ENCODE measurements around the gene RBM17.
"Not testable (repeated sequence)": the region's sequence is repeated elsewhere in the genome, so short reads cannot be mapped to it uniquely, and the experiment has no call there.

The RBM17 gene

GRCh38 chr10:6097063-6097462 lies 8.2 kb downstream of the RBM17 start:
- Histone ChIP-seq H3K27me3 (ENCODE audit: insufficient read depth, insufficient read length) (no peaks in the 10 kb centered on the region), H3K4me1 (ENCODE audit: insufficient read depth, insufficient read length) (no peaks in the 10 kb centered on the region), H3K4me3 (ENCODE audit: insufficient read length, low read depth) (no peak overlapping the region), H3K9ac (ENCODE audit: insufficient read length, low read depth) (no peak overlapping the region), H3K9me3 (ENCODE audit: insufficient read depth, low read length) (no peaks in the 10 kb centered on the region), H3K36me3 (ENCODE audit: insufficient read depth, insufficient read length, low read length) (peaks cover 46% of the 10 kb centered on the region)
- DNase-seq (ENCODE audit: low read depth, low spot score) = no peak
- TF ChIP-seq YY1 (IDR thresholded peaks at IDR 0.05; ENCODE audit: insufficient read depth, insufficient read length) (no peak), SUZ12 (IDR thresholded peaks at IDR 0.05; ENCODE audit: extremely low read depth, insufficient read depth, insufficient read length) (no peak), ZNF274 (IDR thresholded peaks at IDR 0.05; ENCODE audit: low read depth, low read length) (no peak)

GRCh38 chr10:6098156-6098555 lies 9.3 kb downstream of the RBM17 start:
- H3K9ac ChIP-seq (ENCODE audit: insufficient read length, low read depth) = no peak overlapping the region
- peaks cover 55% of the 10 kb centered on the region for H3K36me3 ChIP-seq (ENCODE audit: insufficient read depth, insufficient read length, low read length)
- H3K27me3 ChIP-seq (ENCODE audit: insufficient read depth, insufficient read length) = no peaks in the 10 kb centered on the region
- H3K9me3 ChIP-seq (ENCODE audit: insufficient read depth, low read length) = no peaks in the 10 kb centered on the region
- TF ChIP-seq ZNF274 (IDR thresholded peaks at IDR 0.05; ENCODE audit: low read depth, low read length) = no peak
- TF ChIP-seq SUZ12 (IDR thresholded peaks at IDR 0.05; ENCODE audit: extremely low read depth, insufficient read depth, insufficient read length) = no peak
- TF ChIP-seq YY1 (IDR thresholded peaks at IDR 0.05; ENCODE audit: insufficient read depth, insufficient read length) = no peak
- no peak overlapping the region for H3K4me3 ChIP-seq (ENCODE audit: insufficient read length, low read depth)
- H3K4me1 ChIP-seq (ENCODE audit: insufficient read depth, insufficient read length) = no peaks in the 10 kb centered on the region
- no peak for DNase-seq (ENCODE audit: low read depth, low spot score)

GRCh38 chr10:6100370-6100769 lies 11.5 kb downstream of the RBM17 start:
- Histone ChIP-seq H3K36me3 (ENCODE audit: insufficient read depth, insufficient read length, low read length) (peaks cover 67% of the 10 kb centered on the region), H3K4me3 (ENCODE audit: insufficient read length, low read depth) (no peak overlapping the region), H3K9ac (ENCODE audit: insufficient read length, low read depth) (no peak overlapping the region), H3K27me3 (ENCODE audit: insufficient read depth, insufficient read length) (no peaks in the 10 kb centered on the region), H3K9me3 (ENCODE audit: insufficient read depth, low read length) (no peaks in the 10 kb centered on the region), H3K4me1 (ENCODE audit: insufficient read depth, insufficient read length) (no peaks in the 10 kb centered on the region)
- no peak for DNase-seq (ENCODE audit: low read depth, low spot score)
- TF ChIP-seq SUZ12 (IDR thresholded peaks at IDR 0.05; ENCODE audit: extremely low read depth, insufficient read depth, insufficient read length) = no peak
- no peak for TF ChIP-seq YY1 (IDR thresholded peaks at IDR 0.05; ENCODE audit: insufficient read depth, insufficient read length)
- TF ChIP-seq ZNF274 (IDR thresholded peaks at IDR 0.05; ENCODE audit: low read depth, low read length) = no peak

GRCh38 chr10:6101181-6101580 lies 12.3 kb downstream of the RBM17 start:
- Histone ChIP-seq H3K9me3 (ENCODE audit: insufficient read depth, low read length) (no peaks in the 10 kb centered on the region), H3K27me3 (ENCODE audit: insufficient read depth, insufficient read length) (no peaks in the 10 kb centered on the region), H3K4me1 (ENCODE audit: insufficient read depth, insufficient read length) (no peaks in the 10 kb centered on the region), H3K9ac (ENCODE audit: insufficient read length, low read depth) (no peak overlapping the region), H3K4me3 (ENCODE audit: insufficient read length, low read depth) (no peak overlapping the region), H3K36me3 (ENCODE audit: insufficient read depth, insufficient read length, low read length) (peaks cover 76% of the 10 kb centered on the region)
- no peak for TF ChIP-seq SUZ12 (IDR thresholded peaks at IDR 0.05; ENCODE audit: extremely low read depth, insufficient read depth, insufficient read length)
- TF ChIP-seq ZNF274 (IDR thresholded peaks at IDR 0.05; ENCODE audit: low read depth, low read length) = no peak
- no peak for TF ChIP-seq YY1 (IDR thresholded peaks at IDR 0.05; ENCODE audit: insufficient read depth, insufficient read length)
- DNase-seq (ENCODE audit: low read depth, low spot score) = no peak

GRCh38 chr10:6102128-6102527 lies 13.3 kb downstream of the RBM17 start:
- H3K9ac ChIP-seq (ENCODE audit: insufficient read length, low read depth) = no peak overlapping the region
- TF ChIP-seq ZNF274 (IDR thresholded peaks at IDR 0.05; ENCODE audit: low read depth, low read length) = no peak
- no peak for TF ChIP-seq YY1 (IDR thresholded peaks at IDR 0.05; ENCODE audit: insufficient read depth, insufficient read length)
- no peak for TF ChIP-seq SUZ12 (IDR thresholded peaks at IDR 0.05; ENCODE audit: extremely low read depth, insufficient read depth, insufficient read length)
- peaks cover 83% of the 10 kb centered on the region for H3K36me3 ChIP-seq (ENCODE audit: insufficient read depth, insufficient read length, low read length)
- no peaks in the 10 kb centered on the region for H3K9me3 ChIP-seq (ENCODE audit: insufficient read depth, low read length)
- H3K4me1 ChIP-seq (ENCODE audit: insufficient read depth, insufficient read length) = no peaks in the 10 kb centered on the region
- DNase-seq (ENCODE audit: low read depth, low spot score) = no peak
- no peak overlapping the region for H3K4me3 ChIP-seq (ENCODE audit: insufficient read length, low read depth)
- H3K27me3 ChIP-seq (ENCODE audit: insufficient read depth, insufficient read length) = no peaks in the 10 kb centered on the region

GRCh38 chr10:6103591-6103990 lies 14.8 kb downstream of the RBM17 start:
- Histone ChIP-seq H3K9me3 (ENCODE audit: insufficient read depth, low read length) (no peaks in the 10 kb centered on the region), H3K4me3 (ENCODE audit: insufficient read length, low read depth) (no peak overlapping the region), H3K9ac (ENCODE audit: insufficient read length, low read depth) (no peak overlapping the region), H3K36me3 (ENCODE audit: insufficient read depth, insufficient read length, low read length) (peaks cover 80% of the 10 kb centered on the region), H3K27me3 (ENCODE audit: insufficient read depth, insufficient read length) (no peaks in the 10 kb centered on the region), H3K4me1 (ENCODE audit: insufficient read depth, insufficient read length) (peaks cover 3% of the 10 kb centered on the region)
- TF ChIP-seq ZNF274 (IDR thresholded peaks at IDR 0.05; ENCODE audit: low read depth, low read length) (no peak), YY1 (IDR thresholded peaks at IDR 0.05; ENCODE audit: insufficient read depth, insufficient read length) (no peak), SUZ12 (IDR thresholded peaks at IDR 0.05; ENCODE audit: extremely low read depth, insufficient read depth, insufficient read length) (no peak)
- DNase-seq (ENCODE audit: low read depth, low spot score) = no peak

- H3K9me3 ChIP-seq (ENCODE audit: insufficient read depth, low read length); H3K4me3 ChIP-seq (ENCODE audit: insufficient read length, low read depth); H3K27me3 ChIP-seq (ENCODE audit: insufficient read depth, insufficient read length); H3K4me1 ChIP-seq (ENCODE audit: insufficient read depth, insufficient read length); DNase-seq (ENCODE audit: low read depth, low spot score); H3K9ac ChIP-seq (ENCODE audit: insufficient read length, low read depth): not testable (repeated sequence)
- H3K36me3 ChIP-seq (ENCODE audit: insufficient read depth, insufficient read length, low read length) = peaks cover 81% of the 10 kb centered on the region
These were observed 18.8 kb downstream of the RBM17 start for GRCh38 chr10:6107616-6108015.

- no peaks in the 10 kb centered on the region for H3K27me3 ChIP-seq (ENCODE audit: insufficient read depth, insufficient read length)
- no peak overlapping the region for H3K9ac ChIP-seq (ENCODE audit: insufficient read length, low read depth)
- H3K9me3 ChIP-seq (ENCODE audit: insufficient read depth, low read length) = no peaks in the 10 kb centered on the region
- TF ChIP-seq SUZ12 (IDR thresholded peaks at IDR 0.05; ENCODE audit: extremely low read depth, insufficient read depth, insufficient read length) (no peak), YY1 (IDR thresholded peaks at IDR 0.05; ENCODE audit: insufficient read depth, insufficient read length) (no peak), ZNF274 (IDR thresholded peaks at IDR 0.05; ENCODE audit: low read depth, low read length) (no peak)
- peaks cover 82% of the 10 kb centered on the region for H3K36me3 ChIP-seq (ENCODE audit: insufficient read depth, insufficient read length, low read length)
- H3K4me3 ChIP-seq (ENCODE audit: insufficient read length, low read depth) = no peak overlapping the region
- peaks cover 3% of the 10 kb centered on the region for H3K4me1 ChIP-seq (ENCODE audit: insufficient read depth, insufficient read length)
- DNase-seq (ENCODE audit: low read depth, low spot score) = no peak
These were observed 19.2 kb downstream of the RBM17 start for GRCh38 chr10:6108072-6108471.

All from NT2/D1 (cell line).